H9 (cell line): ENCODE measurements around the gene PITPNM2. TPM values are rescaled to one million over a fixed set of nuclear protein-coding genes. Genes with fewer than 3 reads are reported as not detected.

Source experiments
- DNase-seq: peaks from one replicate; pipeline ENCODE4 v3.0.0-alpha.2; 2017
- H2AFZ ChIP-seq: one replicate; pipeline ENCODE4 v1.6.1; 2013; ENCODE audit warnings: mild to moderate bottlenecking, low read length, control low read depth, moderate library complexity
- H2AK5ac ChIP-seq: 2 replicates; pipeline ENCODE4 v1.6.1; 2013; ENCODE audit warnings: low read length, control low read depth, mixed read lengths; ENCODE audit not compliant: insufficient read length
- H2BK120ac ChIP-seq: one replicate; pipeline ENCODE4 v1.6.1; 2013; ENCODE audit warnings: low read depth, mild to moderate bottlenecking, low read length, control low read depth, inconsistent platforms; ENCODE audit not compliant: poor library complexity, severe bottlenecking
- H2BK12ac ChIP-seq: 2 replicates; pipeline ENCODE4 v1.6.1; 2013; ENCODE audit warnings: low read length, control low read depth, mixed read lengths, low read depth; ENCODE audit not compliant: insufficient read length
- H2BK15ac ChIP-seq: 2 replicates; pipeline ENCODE4 v1.6.1; 2013; ENCODE audit warnings: low read depth, low read length, control low read depth
- H2BK20ac ChIP-seq: one replicate; pipeline ENCODE4 v1.6.1; 2013; ENCODE audit warnings: low read depth, mild to moderate bottlenecking, low read length, control low read depth, inconsistent platforms; ENCODE audit not compliant: poor library complexity, severe bottlenecking
- H2BK5ac ChIP-seq: 2 replicates; pipeline ENCODE4 v1.6.1; 2013; ENCODE audit warnings: low read length, control low read depth, mixed read lengths; ENCODE audit not compliant: insufficient read length
- H3K14ac ChIP-seq: 2 replicates; pipeline ENCODE4 v1.6.1; 2013; ENCODE audit warnings: low read length, control low read depth; ENCODE audit not compliant: insufficient read depth
- H3K18ac ChIP-seq: 2 replicates; pipeline ENCODE4 v1.6.1; 2013; ENCODE audit warnings: low read depth, mild to moderate bottlenecking, mixed read lengths, low read length, control low read depth; ENCODE audit not compliant: insufficient read length
- H3K23ac ChIP-seq: 2 replicates; pipeline ENCODE4 v1.6.1; 2013; ENCODE audit warnings: low read length, control low read depth, mixed read lengths, low read depth; ENCODE audit not compliant: insufficient read length
- H3K23me2 ChIP-seq: 2 replicates; pipeline ENCODE4 v1.6.1; 2013; ENCODE audit warnings: low read depth, mild to moderate bottlenecking, mixed read lengths, low read length, control low read depth; ENCODE audit not compliant: insufficient read length, poor library complexity, severe bottlenecking
- H3K27ac ChIP-seq: 2 replicates; pipeline ENCODE4 v1.5.1; 2013; ENCODE audit warnings: low read length, control low read depth, mixed read lengths, low read depth; ENCODE audit not compliant: insufficient read length
- H3K27me3 ChIP-seq: 2 replicates; pipeline ENCODE4 v1.6.1; 2013; ENCODE audit warnings: low read length, control low read depth, inconsistent platforms; ENCODE audit not compliant: insufficient read depth
- H3K4ac ChIP-seq: 2 replicates; pipeline ENCODE4 v1.6.1; 2013; ENCODE audit warnings: low read depth, mild to moderate bottlenecking, control low read depth, inconsistent platforms, low read length, moderate library complexity
- H3K4me1 ChIP-seq: 2 replicates; pipeline ENCODE4 v1.6.1; 2013; ENCODE audit warnings: low read length, control low read depth, inconsistent platforms; ENCODE audit not compliant: insufficient read depth
- H3K4me2 ChIP-seq: 2 replicates; pipeline ENCODE4 v1.6.1; 2013; ENCODE audit warnings: low read length, control low read depth, mixed read lengths; ENCODE audit not compliant: insufficient read length, insufficient read depth
- H3K56ac ChIP-seq: 2 replicates; pipeline ENCODE4 v1.6.1; 2013; ENCODE audit warnings: low read depth, mild to moderate bottlenecking, mixed read lengths, low read length, control low read depth; ENCODE audit not compliant: insufficient read length
- H3K79me1 ChIP-seq: 2 replicates; pipeline ENCODE4 v1.6.1; 2013; ENCODE audit warnings: low read depth, mild to moderate bottlenecking, moderate library complexity, low read length, control low read depth, inconsistent platforms; ENCODE audit not compliant: insufficient read depth, poor library complexity, severe bottlenecking
- H3K79me2 ChIP-seq: 2 replicates; pipeline ENCODE4 v1.6.1; 2013; ENCODE audit warnings: low read length, control low read depth, inconsistent platforms; ENCODE audit not compliant: insufficient read depth
- H3K9ac ChIP-seq: 2 replicates; pipeline ENCODE4 v1.6.1; 2013; ENCODE audit warnings: low read length, control low read depth, mixed read lengths; ENCODE audit not compliant: insufficient read length; ENCODE audit errors: extremely low read depth
- H3K9me3 ChIP-seq: one replicate; pipeline ENCODE4 v1.6.1; 2013; ENCODE audit warnings: low read depth, low read length, inconsistent platforms; ENCODE audit not compliant: control insufficient read depth
- H3T11ph ChIP-seq: one replicate; pipeline ENCODE4 v1.6.1; 2013; ENCODE audit warnings: mild to moderate bottlenecking, low read length, control low read depth, inconsistent platforms
- H4K20me1 ChIP-seq: one replicate; pipeline ENCODE4 v1.6.1; 2013; ENCODE audit not compliant: control insufficient read depth, insufficient read length, insufficient read depth
- H4K5ac ChIP-seq: 2 replicates; pipeline ENCODE4 v1.6.1; 2013; ENCODE audit warnings: low read depth, mild to moderate bottlenecking, mixed read lengths, low read length, control low read depth; ENCODE audit not compliant: insufficient read length
- H4K8ac ChIP-seq: replicated peaks from 2 replicates; pipeline ENCODE4 v1.6.1; 2013; ENCODE audit warnings: low read length, control low read depth, mixed read lengths, low read depth; ENCODE audit not compliant: insufficient read length
- H4K91ac ChIP-seq: 2 replicates; pipeline ENCODE4 v1.6.1; 2013; ENCODE audit warnings: low read depth, mild to moderate bottlenecking, moderate library complexity, mixed read lengths, low read length, control low read depth; ENCODE audit not compliant: insufficient read length
- H3K27ac Mint-ChIP-seq, 3 experiments: 2 replicates in 2 of 3; 3 replicates in 1 of 3; pipeline ENCODE4 v1.8.0; 2020 to 2021; ENCODE audit warnings: mixed read lengths in 3 of 3, mild to moderate bottlenecking in 1 of 3, moderate library complexity in 1 of 3
- H3K27me3 Mint-ChIP-seq: 2 replicates; pipeline ENCODE4 v1.8.0; 2021; ENCODE audit warnings: low read depth, mild to moderate bottlenecking, moderate library complexity, mixed read lengths
- H3K36me3 Mint-ChIP-seq, 3 experiments: 2 replicates in 2 of 3; 3 replicates in 1 of 3; pipeline ENCODE4 v1.8.0; 2020 to 2021; ENCODE audit warnings: low read depth in 3 of 3, mixed read lengths in 3 of 3; ENCODE audit not compliant: insufficient read depth in 1 of 3
- H3K4me1 Mint-ChIP-seq, 2 experiments: 2 replicates each; pipeline ENCODE4 v1.8.0; 2020; ENCODE audit warnings: mixed read lengths in 2 of 2
- H3K4me3 Mint-ChIP-seq, 2 experiments: 2 replicates in 1 of 2; 3 replicates in 1 of 2; pipeline ENCODE4 v1.8.0; 2020 to 2021; ENCODE audit warnings: mild to moderate bottlenecking in 2 of 2, mixed read lengths in 2 of 2, moderate library complexity in 1 of 2
- H3K9me3 Mint-ChIP-seq, 2 experiments: 2 replicates in 1 of 2; 3 replicates in 1 of 2; pipeline ENCODE4 v1.8.0; 2020; ENCODE audit warnings: mild to moderate bottlenecking in 2 of 2, mixed read lengths in 2 of 2, moderate library complexity in 1 of 2
- CTCF ChIP-seq: fragments of 200-600 bp; sonication (generic); conservative IDR thresholded peaks from 3 replicates; pipeline ENCODE4 v1.8.0; 2021; ENCODE audit warnings: antibody characterized with exemption, mild to moderate bottlenecking
- WGBS: extraction: QIAGEN DNeasy Blood & Tissue Kit; methylation state at CpG from one replicate; pipeline ENCODE4 v1.1.7; 2013; ENCODE audit warnings: missing lambda C conversion rate, low lambda C conversion rate, mixed read lengths; ENCODE audit not compliant: insufficient read length; ENCODE audit errors: extremely low coverage; 5-methylcytosine and 5-hydroxymethylcytosine counted together
- total RNA-seq: library from RNA; stranded (reverse); gene quantifications from 2 replicates; pipeline ENCODE4 v1.2.1, GENCODE V29; 2021

PITPNM2 gene
- total RNA-seq, 1 experiment from 2014 or later: 1.2 TPM

DNA sequence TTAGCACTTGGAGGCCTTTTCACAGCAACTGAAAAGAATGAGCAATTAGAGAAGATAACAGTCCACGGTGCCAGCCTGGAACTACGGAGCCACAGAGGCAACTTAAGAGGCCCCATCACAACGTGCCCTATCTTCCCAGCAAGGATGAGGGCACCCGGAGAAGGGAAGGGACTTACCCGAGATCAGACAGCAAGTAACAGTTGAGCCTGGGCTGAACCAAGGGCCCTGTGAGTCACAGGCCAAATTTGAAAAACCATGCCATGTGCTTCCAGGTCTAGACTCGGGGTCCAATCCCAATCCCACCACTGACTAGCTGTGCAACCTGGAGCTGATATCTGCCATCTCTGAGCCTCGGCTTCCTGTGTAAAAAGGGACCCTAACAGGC is 42.2 kb downstream of the PITPNM2 start:
- no peak for DNase-seq
- Mint-ChIP-seq H3K27ac (no peak overlapping the region), H3K9me3 (no peaks in the 10 kb centered on the region), H3K4me1 (peaks cover 48 to 51% of the 10 kb centered on the region in 2 experiments), H3K36me3 (no peaks in the 10 kb centered on the region), H3K27me3 (peaks cover 38% of the 10 kb centered on the region), H3K4me3 (no peak overlapping the region)
- Histone ChIP-seq H2AFZ (no peak overlapping the region), H3K79me2 (no peaks in the 10 kb centered on the region), H3K4me1 (peaks cover 11% of the 10 kb centered on the region; the same call in 1 of the 2 replicates), H2BK20ac (no peak overlapping the region), H3K14ac (no peak overlapping the region), H4K20me1 (no peaks in the 10 kb centered on the region), H3K4ac (no peak overlapping the region), H3K4me2 (no peak overlapping the region), H4K91ac (no peak overlapping the region), H4K8ac (no peak overlapping the region), H3T11ph (no peak overlapping the region), H4K5ac (no peak overlapping the region), H2BK5ac (no peak overlapping the region), H3K56ac (no peak overlapping the region), H3K79me1 (no peaks in the 10 kb centered on the region), H3K23me2 (no peaks in the 10 kb centered on the region), H3K23ac (no peak overlapping the region), H3K27me3 (no peaks in the 10 kb centered on the region), H2BK120ac (no peak overlapping the region), H2AK5ac (no peak overlapping the region), H3K9ac (no peak overlapping the region), H2BK15ac (no peak overlapping the region), H3K9me3 (no peaks in the 10 kb centered on the region), H2BK12ac (no peak overlapping the region), H3K18ac (no peak overlapping the region), H3K27ac (no peak overlapping the region)
- TF ChIP-seq CTCF: no peak
- WGBS: no CpG with 5 or more reads among the region's 7 CpGs
